Measurements from ENCODE around the gene GIMAP1.

GIMAP1 gene

GRCh38 chr7:150722431-150722931 is 6.1 kb downstream of the GIMAP1 start:
- no peak for DNase-seq

- DNase-seq: no peak
These were observed 7.1 kb downstream of the GIMAP1 start for GRCh38 chr7:150723467-150723866.

GRCh38 chr7:150727381-150727780 is 11.0 kb downstream of the GIMAP1 start:
- no peak for DNase-seq

DNA sequence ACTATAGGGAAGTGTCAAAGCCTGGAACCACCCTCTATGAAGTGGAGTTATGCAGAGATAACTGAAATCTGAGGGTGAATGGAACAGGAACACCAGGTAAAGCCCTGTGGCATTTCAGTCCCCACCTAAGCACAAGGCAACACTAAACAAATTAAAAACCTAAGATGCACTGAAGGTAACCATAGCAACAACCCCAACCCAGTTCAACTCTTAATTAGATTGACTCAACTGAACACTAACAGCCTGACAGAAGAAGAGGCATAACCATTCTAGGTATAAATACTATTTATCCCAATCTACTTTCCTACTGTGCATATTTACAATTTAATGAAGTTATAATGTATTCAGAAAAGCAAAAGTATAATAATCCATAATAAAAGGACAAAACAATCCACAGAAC is 11.6 kb downstream of the GIMAP1 start:
- DNase-seq: no peak

DNA sequence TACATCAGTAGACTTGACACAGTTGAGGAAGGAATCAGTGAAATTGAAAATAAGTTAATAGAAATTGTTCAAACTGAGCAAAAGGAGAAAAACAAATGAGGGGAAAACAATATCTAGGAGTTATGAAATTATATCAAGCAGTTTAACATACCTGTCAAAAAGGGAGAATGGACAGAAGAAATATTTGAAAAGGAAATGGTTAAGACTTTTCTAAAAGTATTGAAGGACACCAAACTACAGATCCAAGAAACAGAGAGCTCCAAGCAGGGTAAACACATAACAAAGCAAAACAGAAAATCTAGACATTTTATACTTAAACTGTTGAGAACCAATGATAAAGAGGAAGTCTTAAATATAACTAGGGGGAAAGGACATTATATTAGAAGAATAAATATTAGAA is 12.2 kb downstream of the GIMAP1 start:
- no peak for DNase-seq

DNA sequence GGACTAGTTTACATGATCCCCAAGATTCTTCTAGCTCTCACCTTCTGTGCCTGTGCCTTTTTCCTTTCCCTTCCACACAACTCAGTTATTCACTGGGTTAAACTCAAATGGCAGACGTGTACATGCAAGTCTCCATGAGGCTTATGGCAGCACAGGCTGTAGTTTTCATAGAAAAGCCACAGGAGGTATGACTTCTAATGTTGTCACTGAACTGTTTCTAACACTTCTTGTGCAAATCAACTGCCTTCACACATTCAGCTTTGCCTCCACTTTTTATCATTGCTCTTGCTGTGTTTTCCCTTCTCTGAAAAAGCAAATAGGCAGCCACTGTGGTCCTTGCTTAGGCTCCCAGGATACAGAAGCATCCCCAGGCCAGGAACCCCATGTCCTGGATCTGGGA is 15.5 kb downstream of the GIMAP1 start:
- no peak for DNase-seq

DNA sequence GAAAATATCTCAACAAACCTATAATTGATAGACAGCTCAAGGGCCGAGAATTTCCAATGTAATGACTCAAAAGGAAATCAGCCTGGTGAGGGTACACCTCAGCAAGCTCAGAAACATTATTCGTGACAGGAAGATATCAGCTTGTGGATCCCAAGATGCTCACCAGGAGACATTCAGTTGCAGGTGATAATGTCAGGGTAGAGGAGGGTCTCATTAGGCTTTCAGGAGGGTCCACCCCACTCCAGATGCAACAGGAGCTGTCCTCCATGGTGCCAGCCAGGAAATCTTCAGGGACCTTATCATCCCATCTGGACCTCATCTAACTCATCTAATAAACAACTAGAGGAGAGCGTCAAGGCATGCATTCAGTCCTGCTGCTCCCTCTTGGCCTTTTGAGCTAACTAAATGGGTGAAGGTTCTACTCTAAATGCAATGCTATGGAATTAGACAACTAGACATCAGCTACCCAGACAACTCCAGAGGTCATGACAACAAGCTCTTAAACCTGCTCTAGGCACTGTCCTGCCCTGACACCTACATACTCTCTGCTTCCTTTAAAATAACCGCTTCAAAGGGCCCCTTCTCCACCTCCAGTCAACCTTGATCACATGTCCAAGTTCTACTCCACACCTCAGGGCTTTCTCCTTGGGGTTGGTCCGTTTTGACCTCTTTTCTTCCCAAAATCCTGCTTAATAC is 16.5 kb downstream of the GIMAP1 start:
- DNase-seq: no peak

DNA sequence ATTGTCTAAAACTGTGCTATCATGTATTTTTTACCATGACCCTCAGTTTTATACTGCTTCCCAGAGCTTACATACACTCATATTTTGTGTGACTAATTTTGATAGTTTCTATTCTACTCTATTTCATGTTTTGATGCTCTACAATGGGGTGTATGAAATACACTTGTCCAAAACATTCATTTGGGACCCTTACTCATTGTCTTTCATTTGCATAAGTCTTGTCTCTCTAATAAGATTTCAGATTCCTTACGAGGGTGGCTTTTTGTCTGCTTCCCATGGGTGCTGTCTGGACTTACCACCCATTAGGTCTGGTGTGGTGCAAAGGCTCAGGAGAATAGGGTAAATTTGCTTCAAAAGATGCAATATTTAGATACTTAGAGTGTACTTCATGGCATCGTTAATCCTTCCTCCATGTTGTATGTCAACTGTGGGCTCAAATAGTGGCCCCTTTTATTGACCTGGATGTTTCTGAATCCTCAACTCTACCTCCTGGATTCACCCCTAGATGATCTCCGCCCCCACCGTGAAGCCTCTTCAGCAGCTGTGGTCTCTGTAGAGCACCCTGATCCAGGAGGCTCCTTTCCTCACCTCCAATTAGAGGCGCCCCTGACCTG is 17.2 kb downstream of the GIMAP1 start:
- no peak for DNase-seq

- DNase-seq: no peak
These were observed 17.8 kb downstream of the GIMAP1 start for GRCh38 chr7:150734254-150734653.

DNA sequence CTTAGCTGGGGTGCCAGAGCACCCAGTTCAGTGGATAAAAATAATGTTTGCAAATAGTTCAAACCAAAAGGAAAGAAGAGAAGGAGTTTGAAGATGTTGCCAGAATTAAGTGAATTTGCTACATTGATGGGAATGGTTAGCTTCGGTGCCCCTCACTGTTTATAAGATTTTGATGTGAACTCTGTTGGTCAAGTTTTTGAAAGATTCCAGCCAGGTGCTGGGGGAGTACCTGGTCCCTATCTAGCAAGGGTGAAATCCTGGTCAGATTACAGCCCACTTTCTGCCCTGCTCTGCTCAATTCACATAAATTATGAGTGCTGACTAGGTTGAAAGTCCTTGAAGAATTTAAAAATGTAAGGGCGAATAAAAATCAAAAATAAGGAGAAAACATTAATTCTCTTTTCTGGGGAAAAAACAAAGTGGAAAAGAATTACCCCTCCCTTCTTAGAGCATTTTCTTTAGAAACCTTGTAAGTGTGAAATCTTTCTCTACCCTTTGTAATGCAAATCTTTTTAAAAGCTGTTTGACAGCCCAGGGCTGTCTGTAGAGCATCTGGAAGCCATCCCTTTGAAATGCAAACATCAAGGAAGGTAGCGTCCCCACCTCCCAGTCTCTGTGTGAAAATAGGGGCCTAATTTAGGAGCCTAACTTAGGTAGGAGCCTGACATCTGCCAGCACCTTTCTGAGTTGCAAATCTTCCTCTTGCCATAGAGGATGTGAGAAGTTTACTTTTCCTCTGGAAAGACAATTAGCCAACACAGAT is 19.4 kb downstream of the GIMAP1 start:
- DNase-seq: no peak

DNA sequence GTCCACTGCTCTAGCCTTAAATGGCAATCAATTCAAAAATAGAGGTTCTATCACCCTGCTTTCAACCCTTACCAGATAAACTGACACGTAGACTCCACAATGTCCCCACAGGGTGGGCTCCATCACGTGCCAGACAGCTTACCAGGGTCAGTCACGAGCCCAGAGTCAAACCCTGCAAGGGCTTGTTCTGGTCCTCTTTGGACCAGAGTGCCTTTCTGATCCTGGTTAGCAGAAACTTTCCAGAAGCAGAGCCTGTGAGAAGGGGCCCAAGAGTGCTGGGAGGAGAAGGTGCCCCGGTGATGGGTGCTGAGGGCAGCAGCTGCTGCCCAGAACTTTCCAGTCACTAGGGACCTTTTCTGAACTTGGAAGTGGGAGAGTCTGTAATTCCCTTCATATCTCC is 20.5 kb downstream of the GIMAP1 start:
- no peak for DNase-seq

DNA sequence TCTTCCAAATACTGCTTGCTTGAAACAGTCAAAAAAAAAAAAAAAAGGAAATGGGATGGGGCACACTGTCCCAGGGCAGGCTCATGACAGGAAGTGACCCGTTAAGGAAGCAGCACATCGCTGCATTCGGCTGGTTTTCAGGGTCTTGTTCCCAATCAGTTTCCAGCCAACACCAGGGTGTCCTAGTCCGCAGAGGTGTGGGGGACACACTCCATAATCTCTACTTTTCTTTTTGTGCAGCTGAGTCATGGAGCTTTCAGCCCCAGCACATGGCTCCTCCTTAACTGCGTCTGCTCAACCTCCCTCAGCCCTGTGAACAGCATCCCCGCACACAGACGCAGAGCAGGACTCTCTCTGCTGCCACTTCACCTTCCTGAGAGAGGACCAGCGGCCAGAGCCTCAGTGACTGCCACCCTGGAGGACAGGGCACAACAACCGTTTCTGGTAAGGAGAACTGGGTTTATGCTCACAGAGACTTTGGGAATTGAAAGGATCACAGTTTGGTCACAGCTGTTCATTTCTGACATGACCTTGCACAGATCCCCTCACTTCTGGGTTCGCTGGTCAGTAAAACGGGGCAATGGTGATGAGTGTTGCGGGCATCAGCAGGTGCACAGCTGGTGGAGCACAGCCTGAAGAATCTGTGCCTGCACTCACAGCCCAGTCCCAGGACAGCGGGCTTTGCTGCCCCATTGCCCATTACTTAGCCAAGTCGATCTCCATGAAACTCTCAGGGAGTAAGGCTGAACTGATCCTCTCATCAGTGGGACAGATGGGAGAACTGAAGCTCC is 21.0 kb downstream of the GIMAP1 start, which contains the start of gene GIMAP5:
GIMAP5 (plus strand) TSS at position 154 of the 791 bp plus-strand sequence. CDS start 3,467 bp downstream, outside the sequence.
- DNase-seq: no peak

GRCh38 chr7:150738092-150738491 is 21.7 kb downstream of the GIMAP1 start:
- DNase-seq: no peak

GRCh38 chr7:150738591-150739001 is 22.2 kb downstream of the GIMAP1 start:
- no peak for DNase-seq

DNA sequence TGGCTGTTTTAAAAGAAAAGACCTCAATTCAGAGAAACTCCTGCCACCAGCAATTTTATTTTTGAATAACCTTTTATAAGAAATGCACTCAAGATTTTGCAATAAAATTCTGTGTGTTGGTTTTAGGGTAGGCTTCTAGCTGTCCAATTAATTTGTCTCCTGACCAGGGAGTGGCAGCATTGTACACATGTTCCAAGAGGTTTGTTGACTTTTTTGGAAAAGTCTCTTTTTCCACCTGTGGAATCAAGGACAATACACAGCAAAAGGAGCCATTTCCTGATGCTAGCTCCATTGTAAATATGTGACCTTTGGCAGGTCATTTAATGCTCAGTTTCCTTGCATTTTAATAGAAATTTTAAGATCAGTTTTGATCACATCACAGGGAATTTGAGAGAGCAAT is 22.6 kb downstream of the GIMAP1 start:
- DNase-seq: no peak

- DNase-seq: no peak
These were observed 23.6 kb downstream of the GIMAP1 start for GRCh38 chr7:150740053-150740452.

GRCh38 chr7:150742286-150742968 is 26.0 kb downstream of the GIMAP1 start:
- DNase-seq: no peak

DNA sequence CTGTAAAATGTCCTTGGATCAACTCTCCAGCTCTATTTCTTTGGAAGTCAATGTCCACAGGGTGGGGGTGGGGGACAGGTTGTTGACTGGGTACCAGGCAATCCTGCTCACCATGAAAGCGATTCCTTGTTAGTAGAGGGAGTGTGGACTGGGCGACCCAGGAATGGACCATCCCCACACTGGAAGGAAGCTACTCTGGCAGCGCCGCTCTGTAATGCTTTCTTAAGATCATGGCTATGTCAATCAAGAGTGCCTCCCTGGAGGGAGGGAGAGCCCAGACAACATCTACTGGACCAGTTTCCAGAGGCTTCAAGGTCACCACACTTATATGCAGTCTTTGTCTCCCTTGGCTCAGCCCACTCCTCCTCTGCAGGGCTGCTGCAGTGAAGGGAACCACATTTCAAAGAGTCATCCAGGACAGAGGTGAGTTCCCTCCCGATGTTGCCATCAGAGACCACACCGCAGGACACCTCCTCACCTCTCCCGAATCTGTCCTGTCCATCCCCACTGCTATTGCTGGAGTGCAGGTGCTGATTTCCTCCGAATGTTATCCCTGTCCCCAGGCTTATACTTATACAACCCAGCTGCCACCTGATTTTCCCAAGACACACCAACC is 27.7 kb downstream of the GIMAP1 start:
- no peak for DNase-seq

DNA sequence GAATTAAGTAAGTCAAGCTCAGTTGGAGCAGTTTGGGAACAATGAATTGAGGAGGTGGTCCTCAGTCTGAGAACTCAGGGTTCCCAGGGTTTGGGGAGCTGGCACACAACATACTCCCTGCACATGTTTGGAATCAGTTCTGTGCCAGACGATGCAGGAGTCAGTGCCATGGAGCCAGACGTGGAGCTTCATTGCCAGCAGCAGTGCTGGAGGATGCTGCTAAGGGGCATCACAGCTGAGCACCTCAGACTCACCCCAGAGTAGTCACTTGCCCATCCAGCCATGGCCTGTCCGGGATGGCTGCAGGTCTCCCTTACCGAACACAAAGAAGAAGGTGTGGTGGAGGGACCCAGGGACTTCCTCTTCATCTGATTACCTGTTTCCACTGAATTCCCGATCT is 28.7 kb downstream of the GIMAP1 start:
- DNase-seq: no peak

- no peak for DNase-seq
These were observed 29.5 kb downstream of the GIMAP1 start for GRCh38 chr7:150745876-150746275.

- DNase-seq: no peak
These were observed 30.5 kb downstream of the GIMAP1 start for GRCh38 chr7:150746921-150747320.

DNA sequence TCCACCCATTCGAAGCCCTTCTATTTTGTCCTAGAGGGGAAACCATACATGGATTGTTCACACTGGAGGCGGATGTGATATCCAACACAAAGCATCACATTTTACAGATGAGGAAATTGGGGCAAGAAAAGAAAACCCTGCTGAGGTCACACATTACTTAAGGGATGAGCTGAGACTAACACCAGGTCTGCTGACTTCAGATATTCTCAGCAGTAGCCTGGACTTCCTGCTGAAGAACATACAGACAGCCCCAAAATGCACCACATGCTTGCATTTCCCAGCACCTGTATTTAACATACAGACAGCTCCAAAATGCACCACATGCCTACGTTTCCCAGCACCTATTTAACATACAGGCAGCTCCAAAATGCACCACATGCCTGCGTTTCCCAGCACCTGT is 32.0 kb downstream of the GIMAP1 start:
- no peak for DNase-seq
